CD4-positive, alpha-beta T cell treated with Interleukin-17A for 4 hours (primary cell): ENCODE measurements around the gene FRS3.

Source experiments
- DNase-seq: peaks from one replicate; pipeline ENCODE4 v3.0.0-alpha.2; 2020; ENCODE audit warnings: mixed read lengths

The FRS3 gene

GRCh38 chr6:41790045-41790444 lies 10.3 kb upstream of the FRS3 start:
- no peak for DNase-seq

- no peak for DNase-seq
Measured at GRCh38 chr6:41789390-41789724, 9.7 kb upstream of the FRS3 start.

GRCh38 chr6:41787219-41787917 lies 7.7 kb upstream of the FRS3 start, which contains the start of gene TOMM6:
Gene TOMM6, plus strand, starts transcription at chr6:41787694. Its CDS starts 4 bp downstream, at chr6:41787698.
- DNase-seq: peak; percentile 96

- DNase-seq: peak; percentile 93
Measured at GRCh38 chr6:41786451-41787218, 6.9 kb upstream of the FRS3 start.

GRCh38 chr6:41785689-41786450 lies 6.2 kb upstream of the FRS3 start:
- DNase-seq: no peak

- DNase-seq: no peak
Measured at GRCh38 chr6:41785254-41785653, 5.6 kb upstream of the FRS3 start.

- no peak for DNase-seq
Measured at GRCh38 chr6:41784581-41785171, 5.0 kb upstream of the FRS3 start.

GRCh38 chr6:41783106-41783780 lies 3.5 kb upstream of the FRS3 start:
- DNase-seq: no peak

- DNase-seq: no peak
Measured at GRCh38 chr6:41781366-41781730, 1.6 kb upstream of the FRS3 start.

GRCh38 chr6:41780551-41781365 lies 1.1 kb upstream of the FRS3 start, which contains the start of gene PRICKLE4:
Gene PRICKLE4, plus strand, starts transcription at chr6:41780782. Its CDS starts 2,692 bp downstream, at chr6:41783474.
- DNase-seq: no peak

GRCh38 chr6:41779336-41779735 lies 364 bp downstream of the FRS3 start:
- no peak for DNase-seq

- no peak for DNase-seq
Measured at GRCh38 chr6:41778895-41779294, 805 bp downstream of the FRS3 start.

- DNase-seq: no peak
Measured at GRCh38 chr6:41777551-41778285, 2.0 kb downstream of the FRS3 start.

- no peak for DNase-seq
Measured at GRCh38 chr6:41775293-41775882, 4.3 kb downstream of the FRS3 start.

- no peak for DNase-seq
Measured at GRCh38 chr6:41774841-41775240, 4.9 kb downstream of the FRS3 start.

GRCh38 chr6:41771058-41771983 lies 8.4 kb downstream of the FRS3 start:
- no peak for DNase-seq

- no peak for DNase-seq
Measured at GRCh38 chr6:41770381-41771057, 9.2 kb downstream of the FRS3 start.

- DNase-seq: no peak
Measured at GRCh38 chr6:41769376-41769775, 10.3 kb downstream of the FRS3 start.
